WTC11 (cell line): ENCODE data around the gene NOC3L. TPM values are rescaled to one million over a fixed set of nuclear protein-coding genes. Genes with fewer than 3 reads are reported as not detected.

Source experiments
- ATAC-seq: fragments of 200-7000 bp; cut with Tn5 transposase; 2 replicates; pipeline ENCODE4 v1.10.0; 2021; ENCODE audit warnings: mild to moderate bottlenecking, moderate library complexity
- CTCF ChIA-PET: fragments of 300-600 bp; sonication (Branson Sonifier 250); formaldehyde crosslinking; loops from one replicate; lab custom pipeline; 2021; ENCODE audit warnings: antibody characterized with exemption; lab: Charles Lee
- POLR2A ChIA-PET: fragments of 350-600 bp; sonication (Branson Sonifier 250); formaldehyde crosslinking; loops from one replicate; lab custom pipeline; 2021; ENCODE audit warnings: antibody characterized with exemption; lab: Charles Lee
- DNase-seq: peaks from one replicate; pipeline ENCODE4 v3.0.0; 2021; ENCODE audit warnings: low spot score
- H3K27ac Mint-ChIP-seq: 2 replicates; pipeline ENCODE4 v1.8.0; 2021; ENCODE audit warnings: mixed read lengths
- H3K27me3 Mint-ChIP-seq: 2 replicates; pipeline ENCODE4 v1.8.0; 2021; ENCODE audit warnings: low read depth, mild to moderate bottlenecking, moderate library complexity, mixed read lengths
- H3K36me3 Mint-ChIP-seq: 2 replicates; pipeline ENCODE4 v1.8.0; 2021; ENCODE audit warnings: mixed read lengths
- H3K4me1 Mint-ChIP-seq: 2 replicates; pipeline ENCODE4 v1.8.0; 2022; ENCODE audit warnings: mixed read lengths
- H3K4me3 Mint-ChIP-seq: 2 replicates; pipeline ENCODE4 v1.8.0; 2021; ENCODE audit warnings: mild to moderate bottlenecking, moderate library complexity, mixed read lengths
- H3K9me3 Mint-ChIP-seq: 2 replicates; pipeline ENCODE4 v1.8.0; 2021; ENCODE audit warnings: mixed read lengths
- ELF4 ChIP-seq: sonication (generic); formaldehyde crosslinking; IDR thresholded peaks from 2 replicates; pipeline ENCODE4 v1.8.1; 2022; ENCODE audit warnings: low read depth, mild to moderate bottlenecking, moderate library complexity, missing genetic modification reagents
- EMX1 ChIP-seq: fragments of 250-450 bp; sonication (Bioruptor Pico); IDR thresholded peaks from 2 replicates; pipeline ENCODE4 v1.8.0; 2021; ENCODE audit warnings: mild to moderate bottlenecking
- ETV6 ChIP-seq: sonication (generic); formaldehyde crosslinking; IDR thresholded peaks from 2 replicates; pipeline ENCODE4 v1.8.1; 2022; ENCODE audit warnings: mild to moderate bottlenecking, missing genetic modification reagents
- GABPB1 ChIP-seq: sonication (generic); formaldehyde crosslinking; IDR thresholded peaks from 2 replicates; pipeline ENCODE4 v1.8.1; 2023; ENCODE audit warnings: mild to moderate bottlenecking, missing genetic modification reagents
- JUN ChIP-seq: sonication (generic); formaldehyde crosslinking; IDR thresholded peaks from 2 replicates; pipeline ENCODE4 v1.8.0; 2023; ENCODE audit warnings: mild to moderate bottlenecking, missing genetic modification reagents
- NFE2L1 ChIP-seq: sonication (generic); formaldehyde crosslinking; IDR thresholded peaks from 2 replicates; pipeline ENCODE4 v1.8.1; 2023; ENCODE audit warnings: missing genetic modification reagents
- NR3C1 ChIP-seq: sonication (generic); formaldehyde crosslinking; conservative IDR thresholded peaks from 2 replicates; pipeline ENCODE4 v1.8.1; 2023; ENCODE audit warnings: low read depth, mild to moderate bottlenecking, missing genetic modification reagents
- OVOL2 ChIP-seq: fragments of 250-450 bp; sonication (Bioruptor Pico); IDR thresholded peaks from 2 replicates; pipeline ENCODE4 v1.9.0; 2021; ENCODE audit warnings: mild to moderate bottlenecking, borderline replicate concordance
- RELA ChIP-seq: sonication (generic); formaldehyde crosslinking; IDR thresholded peaks from 2 replicates; pipeline ENCODE4 v1.8.1; 2022; ENCODE audit warnings: missing genetic modification reagents, mild to moderate bottlenecking, borderline replicate concordance
- SMAD4 ChIP-seq: sonication (generic); formaldehyde crosslinking; IDR thresholded peaks from 2 replicates; pipeline ENCODE4 v1.8.0; 2022; ENCODE audit warnings: mild to moderate bottlenecking, missing genetic modification reagents
- TEAD1 ChIP-seq: sonication (generic); formaldehyde crosslinking; IDR thresholded peaks from 2 replicates; pipeline ENCODE4 v1.8.0; 2022; ENCODE audit warnings: mild to moderate bottlenecking, missing genetic modification reagents
- ZNF219 ChIP-seq: sonication (generic); formaldehyde crosslinking; IDR thresholded peaks from 2 replicates; pipeline ENCODE4 v1.8.0; 2023; ENCODE audit warnings: missing genetic modification reagents, mild to moderate bottlenecking, borderline replicate concordance
- ZNF416 ChIP-seq: fragments of 250-450 bp; sonication (Bioruptor Pico); IDR thresholded peaks from 2 replicates; pipeline ENCODE4 v1.9.0; 2021; ENCODE audit warnings: mild to moderate bottlenecking, inconsistent platforms
- total RNA-seq: library from RNA; stranded (reverse); gene quantifications from 3 replicates; pipeline ENCODE4 v1.2.3, GENCODE V29; 2021
- TF ChIP-seq, protein P1 (sequence below): sonication (generic); formaldehyde crosslinking; conservative IDR thresholded peaks from 2 replicates; pipeline ENCODE4 v1.8.1; 2023; ENCODE audit warnings: mild to moderate bottlenecking, low read depth, missing genetic modification reagents, moderate library complexity
- TF ChIP-seq, protein P2 (sequence below): sonication (generic); formaldehyde crosslinking; IDR thresholded peaks from 2 replicates; pipeline ENCODE4 v1.8.1; 2022; ENCODE audit warnings: low read depth, missing genetic modification reagents, borderline replicate concordance
- TF ChIP-seq, protein P3 (sequence below): sonication (generic); formaldehyde crosslinking; IDR thresholded peaks from 2 replicates; pipeline ENCODE4 v1.8.1; 2022; ENCODE audit warnings: low read depth, mild to moderate bottlenecking, moderate library complexity, missing genetic modification reagents, borderline replicate concordance
- TF ChIP-seq, protein P4 (sequence below): fragments of 250-450 bp; sonication (Bioruptor Pico); IDR thresholded peaks from 2 replicates; pipeline ENCODE4 v1.9.0; 2021; ENCODE audit warnings: moderate library complexity, mild to moderate bottlenecking, inconsistent platforms, borderline replicate concordance
- TF ChIP-seq, protein P5 (sequence below): fragments of 250-450 bp; sonication (Bioruptor Pico); IDR thresholded peaks from 2 replicates; pipeline ENCODE4 v2.1.2; 2022; ENCODE audit warnings: mild to moderate bottlenecking, moderate library complexity
- TF ChIP-seq, protein P6 (sequence below): fragments of 250-450 bp; sonication (Bioruptor Pico); IDR thresholded peaks from 2 replicates; pipeline ENCODE4 v1.9.0; 2021; ENCODE audit warnings: mild to moderate bottlenecking
- TF ChIP-seq, protein P7 (sequence below): fragments of 250-450 bp; sonication (Bioruptor Pico); conservative IDR thresholded peaks from 2 replicates; pipeline ENCODE4 v1.9.0; 2021; ENCODE audit warnings: mild to moderate bottlenecking
- TF ChIP-seq, protein P8 (sequence below): sonication (generic); formaldehyde crosslinking; IDR thresholded peaks from 2 replicates; pipeline ENCODE4 v1.8.1; 2023; ENCODE audit warnings: mild to moderate bottlenecking, missing genetic modification reagents, moderate library complexity

The NOC3L gene
- total RNA-seq, 1 experiment from 2014 or later: 26.1 TPM

DNA sequence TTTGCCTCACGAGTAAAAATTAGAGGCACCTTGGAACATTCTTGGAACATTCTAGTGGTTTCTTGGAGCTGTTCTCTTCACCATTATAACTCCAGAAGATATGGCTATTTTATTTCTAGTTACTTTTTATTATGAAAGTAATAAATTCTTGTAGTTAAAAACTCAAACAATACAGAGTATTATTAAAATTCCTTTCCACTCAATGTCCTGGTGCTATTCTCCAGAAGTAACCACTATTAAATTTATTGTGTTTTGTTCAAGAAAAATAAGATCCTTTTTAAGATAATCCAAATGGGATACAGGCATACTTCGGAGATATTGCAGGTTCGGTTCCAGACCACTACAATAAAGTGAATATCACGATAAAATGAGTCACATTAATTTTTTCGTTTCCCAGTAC, 68.6 kb downstream of the NOC3L start (continued):
- TF ChIP-seq, protein P1, sequence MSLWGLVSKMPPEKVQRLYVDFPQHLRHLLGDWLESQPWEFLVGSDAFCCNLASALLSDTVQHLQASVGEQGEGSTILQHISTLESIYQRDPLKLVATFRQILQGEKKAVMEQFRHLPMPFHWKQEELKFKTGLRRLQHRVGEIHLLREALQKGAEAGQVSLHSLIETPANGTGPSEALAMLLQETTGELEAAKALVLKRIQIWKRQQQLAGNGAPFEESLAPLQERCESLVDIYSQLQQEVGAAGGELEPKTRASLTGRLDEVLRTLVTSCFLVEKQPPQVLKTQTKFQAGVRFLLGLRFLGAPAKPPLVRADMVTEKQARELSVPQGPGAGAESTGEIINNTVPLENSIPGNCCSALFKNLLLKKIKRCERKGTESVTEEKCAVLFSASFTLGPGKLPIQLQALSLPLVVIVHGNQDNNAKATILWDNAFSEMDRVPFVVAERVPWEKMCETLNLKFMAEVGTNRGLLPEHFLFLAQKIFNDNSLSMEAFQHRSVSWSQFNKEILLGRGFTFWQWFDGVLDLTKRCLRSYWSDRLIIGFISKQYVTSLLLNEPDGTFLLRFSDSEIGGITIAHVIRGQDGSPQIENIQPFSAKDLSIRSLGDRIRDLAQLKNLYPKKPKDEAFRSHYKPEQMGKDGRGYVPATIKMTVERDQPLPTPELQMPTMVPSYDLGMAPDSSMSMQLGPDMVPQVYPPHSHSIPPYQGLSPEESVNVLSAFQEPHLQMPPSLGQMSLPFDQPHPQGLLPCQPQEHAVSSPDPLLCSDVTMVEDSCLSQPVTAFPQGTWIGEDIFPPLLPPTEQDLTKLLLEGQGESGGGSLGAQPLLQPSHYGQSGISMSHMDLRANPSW: no peak
- TF ChIP-seq, protein P2, sequence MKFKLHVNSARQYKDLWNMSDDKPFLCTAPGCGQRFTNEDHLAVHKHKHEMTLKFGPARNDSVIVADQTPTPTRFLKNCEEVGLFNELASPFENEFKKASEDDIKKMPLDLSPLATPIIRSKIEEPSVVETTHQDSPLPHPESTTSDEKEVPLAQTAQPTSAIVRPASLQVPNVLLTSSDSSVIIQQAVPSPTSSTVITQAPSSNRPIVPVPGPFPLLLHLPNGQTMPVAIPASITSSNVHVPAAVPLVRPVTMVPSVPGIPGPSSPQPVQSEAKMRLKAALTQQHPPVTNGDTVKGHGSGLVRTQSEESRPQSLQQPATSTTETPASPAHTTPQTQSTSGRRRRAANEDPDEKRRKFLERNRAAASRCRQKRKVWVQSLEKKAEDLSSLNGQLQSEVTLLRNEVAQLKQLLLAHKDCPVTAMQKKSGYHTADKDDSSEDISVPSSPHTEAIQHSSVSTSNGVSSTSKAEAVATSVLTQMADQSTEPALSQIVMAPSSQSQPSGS (CRISPR knock-in tag): no peak
- TF ChIP-seq, protein P3, sequence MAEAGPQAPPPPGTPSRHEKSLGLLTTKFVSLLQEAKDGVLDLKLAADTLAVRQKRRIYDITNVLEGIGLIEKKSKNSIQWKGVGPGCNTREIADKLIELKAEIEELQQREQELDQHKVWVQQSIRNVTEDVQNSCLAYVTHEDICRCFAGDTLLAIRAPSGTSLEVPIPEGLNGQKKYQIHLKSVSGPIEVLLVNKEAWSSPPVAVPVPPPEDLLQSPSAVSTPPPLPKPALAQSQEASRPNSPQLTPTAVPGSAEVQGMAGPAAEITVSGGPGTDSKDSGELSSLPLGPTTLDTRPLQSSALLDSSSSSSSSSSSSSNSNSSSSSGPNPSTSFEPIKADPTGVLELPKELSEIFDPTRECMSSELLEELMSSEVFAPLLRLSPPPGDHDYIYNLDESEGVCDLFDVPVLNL (CRISPR knock-in tag): no peak

DNA sequence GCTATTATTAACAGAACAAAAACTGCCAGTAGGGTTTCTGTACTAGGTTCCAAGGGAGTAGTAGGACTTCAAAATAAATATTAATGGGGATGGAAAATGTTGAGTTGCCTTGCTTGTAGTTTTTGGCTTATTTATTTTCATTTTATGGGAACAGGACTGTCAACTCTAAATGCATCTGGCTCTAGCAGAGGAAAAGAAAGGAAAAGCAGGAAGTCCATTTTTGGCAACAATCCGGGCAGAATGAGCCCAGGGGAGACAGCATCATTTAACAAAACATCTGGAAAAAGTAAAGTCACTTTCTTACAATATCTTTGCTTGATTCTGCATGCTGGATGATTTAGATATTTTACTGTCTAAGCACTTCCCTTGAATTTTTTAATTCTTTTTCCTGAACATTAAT, 69.4 kb downstream of the NOC3L start:
- no peak for ATAC-seq
- peaks cover 3% of the 10 kb centered on the region; the same call in 1 of the 2 replicates for H3K9me3 Mint-ChIP-seq
- H3K27ac Mint-ChIP-seq: no peak overlapping the region
- no peaks in the 10 kb centered on the region for H3K36me3 Mint-ChIP-seq
- peaks cover 11% of the 10 kb centered on the region for H3K4me1 Mint-ChIP-seq
- TF ChIP-seq ELF4: no peak
- TF ChIP-seq EMX1 (CRISPR knock-in tag): no peak
- no peak for TF ChIP-seq TEAD1 (CRISPR knock-in tag)
- no peak for TF ChIP-seq ZNF219
- TF ChIP-seq, protein P4, sequence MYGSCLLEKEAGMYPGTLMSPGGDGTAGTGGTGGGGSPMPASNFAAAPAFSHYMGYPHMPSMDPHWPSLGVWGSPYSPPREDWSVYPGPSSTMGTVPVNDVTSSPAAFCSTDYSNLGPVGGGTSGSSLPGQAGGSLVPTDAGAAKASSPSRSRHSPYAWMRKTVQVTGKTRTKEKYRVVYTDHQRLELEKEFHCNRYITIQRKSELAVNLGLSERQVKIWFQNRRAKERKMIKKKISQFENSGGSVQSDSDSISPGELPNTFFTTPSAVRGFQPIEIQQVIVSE: no peak
- TF ChIP-seq GABPB1 (CRISPR knock-in tag): no peak
- TF ChIP-seq, protein P5, sequence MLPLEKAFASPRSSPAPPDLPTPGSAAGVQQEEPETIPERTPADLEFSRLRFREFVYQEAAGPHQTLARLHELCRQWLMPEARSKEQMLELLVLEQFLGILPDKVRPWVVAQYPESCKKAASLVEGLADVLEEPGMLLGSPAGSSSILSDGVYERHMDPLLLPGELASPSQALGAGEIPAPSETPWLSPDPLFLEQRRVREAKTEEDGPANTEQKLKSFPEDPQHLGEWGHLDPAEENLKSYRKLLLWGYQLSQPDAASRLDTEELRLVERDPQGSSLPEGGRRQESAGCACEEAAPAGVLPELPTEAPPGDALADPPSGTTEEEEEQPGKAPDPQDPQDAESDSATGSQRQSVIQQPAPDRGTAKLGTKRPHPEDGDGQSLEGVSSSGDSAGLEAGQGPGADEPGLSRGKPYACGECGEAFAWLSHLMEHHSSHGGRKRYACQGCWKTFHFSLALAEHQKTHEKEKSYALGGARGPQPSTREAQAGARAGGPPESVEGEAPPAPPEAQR: no peak
- TF ChIP-seq RELA (CRISPR knock-in tag): no peak
- no peak for TF ChIP-seq SMAD4 (CRISPR knock-in tag)
- no peak for TF ChIP-seq OVOL2 (CRISPR knock-in tag)
- TF ChIP-seq ETV6 (CRISPR knock-in tag): no peak
- TF ChIP-seq NFE2L1: no peak
- TF ChIP-seq JUN (CRISPR knock-in tag): no peak
- TF ChIP-seq, protein P2 (CRISPR knock-in tag): no peak
- TF ChIP-seq NR3C1 (CRISPR knock-in tag): no peak
- no peak for TF ChIP-seq ZNF416 (CRISPR knock-in tag)
- TF ChIP-seq, protein P6, sequence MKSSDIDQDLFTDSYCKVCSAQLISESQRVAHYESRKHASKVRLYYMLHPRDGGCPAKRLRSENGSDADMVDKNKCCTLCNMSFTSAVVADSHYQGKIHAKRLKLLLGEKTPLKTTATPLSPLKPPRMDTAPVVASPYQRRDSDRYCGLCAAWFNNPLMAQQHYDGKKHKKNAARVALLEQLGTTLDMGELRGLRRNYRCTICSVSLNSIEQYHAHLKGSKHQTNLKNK (CRISPR knock-in tag): no peak
- TF ChIP-seq, protein P7, sequence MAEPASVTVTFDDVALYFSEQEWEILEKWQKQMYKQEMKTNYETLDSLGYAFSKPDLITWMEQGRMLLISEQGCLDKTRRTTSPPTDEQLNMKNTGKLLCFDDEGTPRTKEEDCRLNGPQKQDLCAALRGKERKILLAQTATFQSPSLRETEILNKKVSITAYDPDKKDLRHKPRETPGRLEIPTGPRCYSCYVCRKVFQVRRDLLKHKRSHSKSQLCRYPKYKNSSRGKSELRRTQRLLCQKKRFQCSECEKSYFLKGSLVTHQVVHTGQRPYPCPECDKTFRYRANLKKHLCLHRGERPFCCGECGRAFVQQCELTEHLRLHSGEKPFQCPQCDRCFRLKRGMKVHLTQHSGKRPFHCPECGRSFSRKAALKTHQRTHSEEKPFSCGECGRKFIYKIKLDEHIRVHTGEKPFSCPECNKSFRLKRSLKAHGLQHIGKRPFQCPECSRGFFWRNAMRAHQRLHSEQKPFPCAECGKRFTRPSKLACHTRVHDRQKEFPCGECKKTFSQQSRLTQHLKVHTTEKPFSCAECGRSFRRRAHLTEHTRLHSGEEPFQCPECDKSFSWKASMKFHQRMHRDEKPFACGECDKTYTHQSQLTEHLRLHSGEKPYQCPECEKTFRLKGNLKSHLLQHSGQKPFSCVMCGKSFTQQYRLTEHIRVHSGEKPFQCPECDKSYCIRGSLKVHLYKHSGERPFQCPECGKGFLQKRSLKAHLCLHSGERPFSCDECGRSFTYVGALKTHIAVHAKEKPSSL (CRISPR knock-in tag): no peak
- TF ChIP-seq, protein P8, sequence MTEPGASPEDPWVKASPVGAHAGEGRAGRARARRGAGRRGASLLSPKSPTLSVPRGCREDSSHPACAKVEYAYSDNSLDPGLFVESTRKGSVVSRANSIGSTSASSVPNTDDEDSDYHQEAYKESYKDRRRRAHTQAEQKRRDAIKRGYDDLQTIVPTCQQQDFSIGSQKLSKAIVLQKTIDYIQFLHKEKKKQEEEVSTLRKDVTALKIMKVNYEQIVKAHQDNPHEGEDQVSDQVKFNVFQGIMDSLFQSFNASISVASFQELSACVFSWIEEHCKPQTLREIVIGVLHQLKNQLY (CRISPR knock-in tag): no peak
- no peak overlapping the region for H3K4me3 Mint-ChIP-seq
- POLR2A ChIA-PET: no interaction called here
- no peak for DNase-seq
- no peaks in the 10 kb centered on the region; the same call in 1 of the 2 replicates for H3K27me3 Mint-ChIP-seq
- CTCF ChIA-PET: no interaction called here
